Stomach (tissue), 9 donors: ENCODE results near the gene SLC8A2. TPM values are rescaled to one million over a fixed set of nuclear protein-coding genes. Genes with fewer than 3 reads are reported as not detected.

Experiments used
- DNase-seq, 2 donors: peaks; one replicate each; pipeline versions ENCODE4 v3.0.0 to v3.0.0-alpha.2; 2013 to 2019
- H3K27ac ChIP-seq, 5 donors: fragments of 200-600 bp in 4 of 5; sonication (generic) in 4 of 5; one replicate each; pipeline ENCODE4 v1.5.1; 2013 to 2019; ENCODE audit warnings: mild to moderate bottlenecking in 1 of 5, moderate library complexity in 1 of 5
- H3K27me3 ChIP-seq, 3 donors: fragments of 200-600 bp; sonication (generic); one replicate each; pipeline ENCODE4 v1.5.1; 2017 to 2019; ENCODE audit warnings: mixed run types in 1 of 3
- H3K36me3 ChIP-seq, 4 donors: fragments of 200-600 bp; sonication (generic); 1 replicate in 3 of 4; 2 replicates in 1 of 4; pipeline ENCODE4 v1.5.1; 2016 to 2019
- H3K4me1 ChIP-seq, 4 donors: fragments of 200-600 bp; sonication (generic); one replicate each; pipeline ENCODE4 v1.5.1; 2016 to 2019
- H3K4me3 ChIP-seq, 4 donors: fragments of 200-600 bp; sonication (generic) in 3 of 4; one replicate each; pipeline ENCODE4 v1.5.1; 2016 to 2019; ENCODE audit warnings: mild to moderate bottlenecking in 1 of 4
- H3K9me3 ChIP-seq, 4 donors: fragments of 200-600 bp; sonication (generic); one replicate each; pipeline ENCODE4 v1.5.1; 2016 to 2019
- EP300 ChIP-seq: sonication (generic); formaldehyde crosslinking; IDR thresholded peaks from one replicate; pipeline ENCODE4 v1.6.1; 2017; ENCODE audit warnings: antibody characterized with exemption
- POLR2A ChIP-seq, 4 donors: fragments of 450-650 bp; IDR thresholded peaks; one replicate each; pipeline ENCODE4 v1.6.1; 2016; ENCODE audit warnings: antibody characterized with exemption in 4 of 4, control low read depth in 2 of 4, mild to moderate bottlenecking in 1 of 4, moderate library complexity in 1 of 4
- POLR2AphosphoS5 ChIP-seq, 3 donors: sonication (generic); formaldehyde crosslinking; IDR thresholded peaks; one replicate each; pipeline ENCODE4 v1.6.1; 2016; ENCODE audit warnings: antibody characterized with exemption in 3 of 3
- WGBS, 5 donors: extraction: QIAGEN DNeasy Blood & Tissue Kit in 3 of 5; methylation state at CpG; one replicate each; pipeline versions ENCODE4 v1.1.5 to v1.1.7; 2013 to 2018; 5-methylcytosine and 5-hydroxymethylcytosine counted together
- intact Hi-C: fragments of 100-400 bp; cut with DNase I; formaldehyde crosslinking; loops from one replicate; pipeline ENCODE4 v1.15.1; 2023; ENCODE audit warnings: low total_unique reads
- polyA plus RNA-seq, 3 donors: library from polyadenylated mRNA; stranded (reverse); fragments of 200-250 nt; gene quantifications; one replicate each; pipeline ENCODE4 v1.2.3, GENCODE V29; 2013
- total RNA-seq, 5 donors: library from RNA; depleted of rRNA; stranded (reverse); fragments of >200 nt; gene quantifications; one replicate each; pipeline versions ENCODE4 v1.1.0 to v1.2.3, GENCODE V29; 2014 to 2016
- TF ChIP-seq, protein P1 (sequence below), 7 experiments: fragments of 450-650 bp in 4 of 7; fragments of 200-600 bp in 3 of 7; sonication (generic) in 3 of 7; IDR thresholded peaks; one replicate each; pipeline ENCODE4 v1.5.1; 2016 to 2019; ENCODE audit warnings: antibody characterized with exemption in 7 of 7, control low read depth in 2 of 7, mild to moderate bottlenecking in 1 of 7
- donor health status: healthy with polysubstance abuse.
- donor health status: Bipolar disorder and iron deficiency.
- donor health status: healthy.

Gene SLC8A2
- total and polyA plus RNA-seq, 8 donors: 0.12 to 17.9 (median 2.0) TPM

DNA sequence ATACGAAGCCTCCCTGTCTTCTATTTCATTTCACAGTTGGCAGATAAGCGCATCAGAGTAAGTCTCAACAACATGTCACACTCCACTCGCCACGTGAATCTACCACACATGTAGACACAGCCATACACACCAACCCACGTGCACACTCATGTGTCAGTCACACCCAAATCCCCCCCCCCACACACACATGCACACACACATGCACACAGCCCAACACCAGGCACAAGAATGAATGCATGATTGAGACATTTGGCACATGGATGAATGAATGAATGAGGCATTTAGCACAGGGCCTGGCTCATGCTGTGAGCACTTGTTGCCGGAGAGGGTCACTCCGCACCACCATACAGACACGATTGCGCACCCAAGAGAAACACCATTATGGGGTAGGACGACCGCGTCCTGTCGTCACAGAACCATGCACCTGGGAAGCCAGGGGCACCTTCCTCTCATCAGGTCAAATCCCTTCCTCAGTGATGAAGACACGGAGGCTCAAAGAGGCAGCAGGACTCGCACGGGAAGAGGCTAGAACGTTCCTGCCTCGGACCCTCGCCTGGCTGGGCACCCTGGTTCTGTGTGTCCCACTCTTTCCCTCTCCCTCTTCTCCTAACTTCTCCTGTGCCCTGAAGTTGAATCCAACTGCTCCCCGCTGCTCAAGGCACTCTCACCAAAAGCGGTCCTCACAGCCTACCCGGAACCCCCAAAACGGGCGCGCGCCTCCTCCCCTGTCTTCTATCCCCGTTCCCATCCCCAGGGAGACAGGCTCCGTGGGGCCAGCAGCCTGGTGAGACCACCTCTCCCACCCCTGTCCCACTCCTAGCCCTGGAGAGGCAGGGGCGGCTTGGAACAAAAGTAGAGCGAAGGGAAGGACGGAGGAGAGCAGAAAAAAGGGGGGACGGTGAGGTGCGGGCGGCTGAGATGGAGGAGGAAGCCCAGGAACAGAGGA is 53.7 kb downstream of the SLC8A2 start:
- intact Hi-C loops: no loop called here
- no peak for DNase-seq
- Histone ChIP-seq H3K36me3 (peaks cover 0 to 8% (median 3%) of the 10 kb centered on the region in 4 donors), H3K27me3 (peaks cover 28 to 96% (median 76%) of the 10 kb centered on the region in 3 donors), H3K4me1 (peaks cover 7 to 40% (median 24%) of the 10 kb centered on the region in 4 donors), H3K9me3 (no peaks in the 10 kb centered on the region), H3K4me3 (peak overlapping the region; percentile 46 to 52 (median 48)), H3K27ac (peak overlapping the region in 1 of 5 donors; percentile 18)
- WGBS, 5 donors: 4 to 6% (median 5%) methylated on average over 28 to 34 of the region's 34 CpGs
- no peak for TF ChIP-seq POLR2AphosphoS5 (IDR thresholded peaks at IDR 0.05)
- no peak for TF ChIP-seq EP300
- TF ChIP-seq, protein P1, sequence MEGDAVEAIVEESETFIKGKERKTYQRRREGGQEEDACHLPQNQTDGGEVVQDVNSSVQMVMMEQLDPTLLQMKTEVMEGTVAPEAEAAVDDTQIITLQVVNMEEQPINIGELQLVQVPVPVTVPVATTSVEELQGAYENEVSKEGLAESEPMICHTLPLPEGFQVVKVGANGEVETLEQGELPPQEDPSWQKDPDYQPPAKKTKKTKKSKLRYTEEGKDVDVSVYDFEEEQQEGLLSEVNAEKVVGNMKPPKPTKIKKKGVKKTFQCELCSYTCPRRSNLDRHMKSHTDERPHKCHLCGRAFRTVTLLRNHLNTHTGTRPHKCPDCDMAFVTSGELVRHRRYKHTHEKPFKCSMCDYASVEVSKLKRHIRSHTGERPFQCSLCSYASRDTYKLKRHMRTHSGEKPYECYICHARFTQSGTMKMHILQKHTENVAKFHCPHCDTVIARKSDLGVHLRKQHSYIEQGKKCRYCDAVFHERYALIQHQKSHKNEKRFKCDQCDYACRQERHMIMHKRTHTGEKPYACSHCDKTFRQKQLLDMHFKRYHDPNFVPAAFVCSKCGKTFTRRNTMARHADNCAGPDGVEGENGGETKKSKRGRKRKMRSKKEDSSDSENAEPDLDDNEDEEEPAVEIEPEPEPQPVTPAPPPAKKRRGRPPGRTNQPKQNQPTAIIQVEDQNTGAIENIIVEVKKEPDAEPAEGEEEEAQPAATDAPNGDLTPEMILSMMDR (IDR thresholded peaks at IDR 0.05): no peak
- TF ChIP-seq POLR2A (IDR thresholded peaks at IDR 0.05): no peak

GRCh38 chr19:47417107-47417745 is 54.5 kb downstream of the SLC8A2 start:
- Histone ChIP-seq H3K4me1 (peaks cover 7 to 40% (median 23%) of the 10 kb centered on the region in 4 donors), H3K27ac (no peak overlapping the region), H3K36me3 (peaks cover 0 to 8% (median 3%) of the 10 kb centered on the region in 4 donors), H3K9me3 (no peaks in the 10 kb centered on the region), H3K27me3 (peaks cover 28 to 96% (median 68%) of the 10 kb centered on the region in 3 donors), H3K4me3 (no peak overlapping the region)
- intact Hi-C loops: no loop called here
- TF ChIP-seq, protein P1 (IDR thresholded peaks at IDR 0.05): no peak
- no peak for TF ChIP-seq EP300
- no peak for TF ChIP-seq POLR2AphosphoS5 (IDR thresholded peaks at IDR 0.05)
- no peak for TF ChIP-seq POLR2A (IDR thresholded peaks at IDR 0.05)
- DNase-seq: no peak
- WGBS, 5 donors: 14 to 24% (median 18%) methylated on average over 16 to 18 of the region's 18 CpGs

DNA sequence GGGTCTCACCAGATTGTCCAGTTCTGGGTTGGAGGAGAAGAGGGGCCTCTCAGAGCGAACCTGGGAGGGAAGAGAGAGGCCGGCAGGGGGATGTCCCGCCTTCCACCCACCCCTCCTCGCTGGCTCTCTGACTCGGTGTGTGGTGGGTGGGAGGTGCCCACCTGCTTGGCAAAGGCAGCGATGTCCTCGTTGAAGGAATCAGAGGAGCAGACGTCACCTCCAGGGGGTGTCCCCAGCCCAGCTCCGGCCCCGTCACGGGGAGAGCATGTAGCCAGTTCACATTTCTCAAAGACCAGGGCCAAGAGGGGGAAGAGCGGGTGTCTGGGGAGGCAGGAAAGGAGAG is 55.1 kb downstream of the SLC8A2 start:
- Histone ChIP-seq H3K4me3 (no peak overlapping the region), H3K36me3 (peaks cover 0 to 8% (median 3%) of the 10 kb centered on the region in 4 donors), H3K4me1 (peaks cover 7 to 34% (median 20%) of the 10 kb centered on the region in 4 donors), H3K9me3 (no peaks in the 10 kb centered on the region), H3K27ac (no peak overlapping the region), H3K27me3 (peaks cover 23 to 91% (median 62%) of the 10 kb centered on the region in 3 donors)
- 49 to 61% (median 50%) methylated on average over 12 of the region's 12 CpGs for WGBS, 5 donors
- DNase-seq: no peak
- TF ChIP-seq POLR2AphosphoS5 (IDR thresholded peaks at IDR 0.05): no peak
- TF ChIP-seq POLR2A (IDR thresholded peaks at IDR 0.05): no peak
- TF ChIP-seq, protein P1 (IDR thresholded peaks at IDR 0.05): no peak
- TF ChIP-seq EP300: no peak
- intact Hi-C loops: no loop called here

GRCh38 chr19:47415953-47416642 is 55.6 kb downstream of the SLC8A2 start:
- TF ChIP-seq EP300: no peak
- TF ChIP-seq, protein P1 (IDR thresholded peaks at IDR 0.05): no peak
- TF ChIP-seq POLR2AphosphoS5 (IDR thresholded peaks at IDR 0.05): no peak
- no peak for TF ChIP-seq POLR2A (IDR thresholded peaks at IDR 0.05)
- no peaks in the 10 kb centered on the region for H3K9me3 ChIP-seq
- H3K4me1 ChIP-seq: peaks cover 7 to 31% (median 20%) of the 10 kb centered on the region in 4 donors
- WGBS, 5 donors: 86 to 93% (median 89%) methylated on average over 21 of the region's 21 CpGs
- intact Hi-C loops: no loop called here
- H3K27ac ChIP-seq: no peak overlapping the region
- no peak for DNase-seq
- H3K36me3 ChIP-seq: peaks cover 0 to 8% (median 3%) of the 10 kb centered on the region in 4 donors
- H3K27me3 ChIP-seq: peaks cover 18 to 86% (median 57%) of the 10 kb centered on the region in 3 donors
- no peak overlapping the region for H3K4me3 ChIP-seq
